ENCODE data around the gene FILIP1.

Gene FILIP1

GRCh38 chr6:75326557-75327258 is 166.9 kb downstream of the FILIP1 start:
- no peak for DNase-seq

GRCh38 chr6:75318900-75319299 is 174.7 kb downstream of the FILIP1 start:
- no peak for DNase-seq

- no peak for DNase-seq
Measured at GRCh38 chr6:75317503-75318206, 175.9 kb downstream of the FILIP1 start.

- DNase-seq, result no peak
Measured at GRCh38 chr6:75315978-75316377, 177.6 kb downstream of the FILIP1 start.

- DNase-seq, result no peak
Measured at GRCh38 chr6:75308250-75308988, 185.2 kb downstream of the FILIP1 start.

DNA sequence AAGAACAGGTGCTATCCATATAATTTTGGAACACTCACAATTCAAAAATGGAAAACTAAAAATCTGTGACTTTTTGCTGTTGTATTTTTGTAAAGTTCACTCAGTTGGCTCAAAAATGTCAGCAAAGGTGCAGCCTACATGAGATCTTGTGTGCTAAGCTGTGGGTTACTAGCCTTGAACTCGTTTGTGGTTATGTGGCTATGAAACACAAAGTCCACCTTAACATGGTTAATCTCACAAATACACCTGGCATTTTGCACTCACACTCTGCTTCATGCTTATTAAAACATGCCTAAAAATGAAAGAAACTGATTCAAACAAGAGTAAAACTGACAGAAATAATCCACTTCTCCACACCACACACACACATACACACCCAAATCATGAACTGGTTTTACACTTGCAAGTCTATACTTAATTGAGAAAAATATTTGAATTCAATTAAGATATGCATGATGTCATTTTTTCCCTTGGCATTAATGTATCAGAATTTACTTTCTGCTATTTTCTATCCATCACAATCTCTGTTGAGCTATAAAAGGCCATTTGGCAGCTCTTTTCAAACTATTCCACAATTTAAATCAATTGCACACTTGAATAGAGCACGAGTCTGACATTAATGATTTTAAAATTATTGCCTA is 186.1 kb downstream of the FILIP1 start:
- no peak for DNase-seq

- no peak for DNase-seq
Measured at GRCh38 chr6:75306064-75306463, 187.5 kb downstream of the FILIP1 start.

- no peak for DNase-seq
Measured at GRCh38 chr6:75305573-75305972, 188.0 kb downstream of the FILIP1 start.

- DNase-seq, result no peak
Measured at GRCh38 chr6:75302280-75302679, 191.3 kb downstream of the FILIP1 start.

GRCh38 chr6:75301537-75301936 is 192.1 kb downstream of the FILIP1 start:
- no peak for DNase-seq

GRCh38 chr6:75301088-75301487 is 192.5 kb downstream of the FILIP1 start:
- DNase-seq, result no peak

DNA sequence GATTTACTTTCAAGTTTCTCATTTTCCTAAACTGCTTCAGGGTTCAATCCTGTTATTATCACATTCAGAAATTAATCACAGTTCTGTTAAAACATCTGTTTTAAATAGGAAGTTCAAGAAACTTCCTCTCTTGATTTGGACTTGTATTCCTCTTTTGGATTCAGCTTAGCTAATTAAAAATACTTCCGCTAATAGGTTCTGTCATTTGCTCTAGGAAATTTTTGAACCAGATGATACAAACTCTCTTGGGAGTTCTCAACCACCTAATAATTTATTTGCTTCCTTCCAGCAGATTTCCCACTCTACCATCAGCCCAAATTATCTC is 193.1 kb downstream of the FILIP1 start:
- DNase-seq, result no peak

- no peak for DNase-seq
Measured at GRCh38 chr6:75299801-75300530, 193.6 kb downstream of the FILIP1 start.

GRCh38 chr6:75296811-75297779 is 196.5 kb downstream of the FILIP1 start:
- peak; percentile 50 for DNase-seq

DNA sequence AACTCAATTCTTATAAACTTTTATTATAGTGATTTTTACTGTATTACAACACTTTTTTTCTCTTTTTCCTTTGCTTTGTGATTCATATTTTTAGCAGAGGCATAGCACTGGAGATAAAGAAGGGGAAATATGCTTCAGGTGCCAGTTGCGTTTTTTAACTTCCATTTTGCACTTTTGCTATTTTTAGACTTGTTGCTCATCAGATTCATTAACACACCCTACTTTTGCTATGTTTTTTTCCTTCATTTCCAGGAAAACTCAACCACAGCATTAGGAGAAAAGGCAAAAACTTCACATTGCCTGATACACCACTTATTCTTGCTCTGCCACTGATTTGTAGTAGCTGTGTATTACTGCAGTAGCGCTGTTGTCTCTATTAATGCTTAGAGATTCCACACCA is 201.0 kb downstream of the FILIP1 start:
- no peak for DNase-seq

DNA sequence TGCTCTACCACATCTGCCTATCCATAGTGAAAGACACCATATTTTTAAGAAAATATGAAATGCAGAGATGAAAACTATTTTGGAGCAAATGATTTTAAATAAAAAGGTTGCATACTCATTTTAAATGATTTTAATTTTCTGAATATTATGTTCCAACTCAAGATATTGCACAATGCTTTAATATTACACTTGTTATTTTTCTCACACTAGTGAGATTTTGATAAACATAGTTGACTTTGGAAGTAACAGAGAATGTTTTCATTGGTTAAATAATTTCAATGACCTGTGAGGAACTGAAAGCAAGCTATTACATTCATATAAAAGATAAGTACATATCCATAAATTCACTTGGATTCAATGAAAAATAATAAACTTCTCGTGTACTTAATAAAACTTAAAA is 201.9 kb downstream of the FILIP1 start:
- DNase-seq, result no peak

- no peak for DNase-seq
Measured at GRCh38 chr6:75291331-75291730, 202.3 kb downstream of the FILIP1 start.

- no peak for DNase-seq
Measured at GRCh38 chr6:75290136-75290945, 203.3 kb downstream of the FILIP1 start.

- DNase-seq, result no peak
Measured at GRCh38 chr6:75288023-75288422, 205.6 kb downstream of the FILIP1 start.

GRCh38 chr6:75287424-75287823 is 206.2 kb downstream of the FILIP1 start:
- no peak for DNase-seq

- no peak for DNase-seq
Measured at GRCh38 chr6:75286955-75287354, 206.6 kb downstream of the FILIP1 start.

Measured in NCI-H1105 (cell line).